Fibroblast of lung (primary cell): Measurements from ENCODE around the gene DNAAF2. TPM values are rescaled to one million over a fixed set of nuclear protein-coding genes. Genes with fewer than 3 reads are reported as not detected.

ENCODE experiments used
- DNase-seq, 2 donors: peaks; one replicate each; pipeline versions ENCODE4 v3.0.0 to v3.0.0-alpha.2; 2010; ENCODE audit warnings: low read depth in 2 of 2
- H2AFZ ChIP-seq: 2 replicates; pipeline ENCODE4 v1.5.1; 2012; ENCODE audit warnings: low read length, control low read depth, inconsistent platforms
- H3K27ac ChIP-seq: 2 replicates; pipeline ENCODE4 v1.5.1; 2011; ENCODE audit warnings: low read length, control low read depth; ENCODE audit not compliant: insufficient read depth
- H3K27me3 ChIP-seq: 2 replicates; pipeline ENCODE4 v1.5.1; 2011; ENCODE audit warnings: mild to moderate bottlenecking, low read length; ENCODE audit not compliant: control insufficient read depth, insufficient read depth
- H3K36me3 ChIP-seq: 2 replicates; pipeline ENCODE4 v1.5.1; 2011; ENCODE audit warnings: low read length; ENCODE audit not compliant: control insufficient read depth, insufficient read depth
- H3K4me1 ChIP-seq: 2 replicates; pipeline ENCODE4 v1.5.1; 2011; ENCODE audit warnings: low read length; ENCODE audit not compliant: control insufficient read depth, insufficient read depth; ENCODE audit errors: extremely low read depth
- H3K4me2 ChIP-seq: 2 replicates; pipeline ENCODE4 v1.5.1; 2011; ENCODE audit warnings: low read length, control low read depth; ENCODE audit not compliant: insufficient read depth; ENCODE audit errors: extremely low read depth
- H3K4me3 ChIP-seq, 4 experiments: fragments of 200-600 bp in 1 of 4; sonication (generic) in 1 of 4; replicated peaks in 1 of 4; 2 replicates each; pipeline ENCODE4 v1.5.1; 2011 to 2016; ENCODE audit warnings: low read length in 4 of 4, low read depth in 3 of 4, mild to moderate bottlenecking in 3 of 4, control low read depth in 2 of 4, inconsistent platforms in 1 of 4, mixed read lengths in 1 of 4; ENCODE audit not compliant: insufficient read depth in 1 of 4; ENCODE audit errors: control extremely low read depth in 1 of 4
- H3K79me2 ChIP-seq: 2 replicates; pipeline ENCODE4 v1.5.1; 2012; ENCODE audit warnings: mild to moderate bottlenecking, low read length, inconsistent platforms; ENCODE audit not compliant: control insufficient read depth, insufficient read depth
- H3K9ac ChIP-seq: 2 replicates; pipeline ENCODE4 v1.5.1; 2011; ENCODE audit warnings: mild to moderate bottlenecking, low read length, control low read depth; ENCODE audit not compliant: insufficient read depth
- H3K9me3 ChIP-seq: 2 replicates; pipeline ENCODE4 v1.5.1; 2012; ENCODE audit warnings: low read depth, low read length; ENCODE audit not compliant: control insufficient read depth, insufficient read depth
- H4K20me1 ChIP-seq: 2 replicates; pipeline ENCODE4 v1.5.1; 2011; ENCODE audit warnings: low read length; ENCODE audit not compliant: control insufficient read depth, insufficient read depth; ENCODE audit errors: extremely low read depth
- EZH2 ChIP-seq: IDR thresholded peaks from 2 replicates; pipeline ENCODE4 v1.5.1; 2012; ENCODE audit warnings: low read length, control low read depth, mild to moderate bottlenecking; ENCODE audit errors: missing control alignments
- polyA plus RNA-seq, 2 donors: library from polyadenylated mRNA; depleted of rRNA in 1 of 2; stranded (reverse) in 1 of 2; unstranded in 1 of 2; fragments of >200 nt; gene quantifications; 2 replicates each; pipeline ENCODE4 v1.2.1, GENCODE V29; 2011 to 2012; ENCODE audit warnings: missing spikeins in 1 of 2
- total RNA-seq: library from RNA; depleted of rRNA; stranded (reverse); fragments of >200 nt; gene quantifications from 2 replicates; pipeline ENCODE4 v1.2.1, GENCODE V29; 2014
- TF ChIP-seq, protein P1 (sequence below), 2 donors: IDR thresholded peaks in 1 of 2; conservative IDR thresholded peaks in 1 of 2; 1 replicate in 1 of 2; 2 replicates in 1 of 2; pipeline ENCODE4 v1.5.1; 2011 to 2012; ENCODE audit warnings: low read length in 2 of 2, control low read depth in 1 of 2, inconsistent platforms in 1 of 2, low read depth in 1 of 2, mild to moderate bottlenecking in 1 of 2

DNAAF2 gene
- total and polyA plus RNA-seq, 2 donors (not counting 1 experiment from before 2014, with no cell fraction given), result 6.5 to 9.1 TPM

DNA sequence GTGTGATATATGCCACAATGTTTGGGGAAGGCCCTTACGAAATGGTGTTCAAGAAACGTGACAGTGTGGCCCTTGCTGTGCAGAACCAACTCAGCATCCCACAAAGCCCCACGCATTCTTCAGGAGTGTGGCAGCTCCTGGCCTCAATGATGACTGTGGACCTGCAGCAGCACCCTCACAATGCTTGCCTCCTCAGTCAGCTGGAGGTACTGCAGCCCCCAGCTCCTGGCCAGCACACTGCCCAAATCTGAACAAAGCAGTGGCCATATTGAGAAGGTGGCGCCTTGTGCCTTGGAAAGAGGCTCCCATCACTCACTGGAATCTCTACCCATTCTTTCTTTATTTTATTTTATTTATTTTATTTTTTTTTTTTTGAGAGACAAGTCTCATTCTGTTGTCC is 42.6 kb upstream of the DNAAF2 start:
- H3K4me3 ChIP-seq, result no peak overlapping the region
- no peak overlapping the region for H3K4me2 ChIP-seq
- no peaks in the 10 kb centered on the region for H3K4me1 ChIP-seq
- H3K79me2 ChIP-seq, result no peaks in the 10 kb centered on the region
- H3K9ac ChIP-seq, result no peak overlapping the region
- H3K36me3 ChIP-seq, result no peaks in the 10 kb centered on the region
- H2AFZ ChIP-seq, result no peak overlapping the region
- H3K9me3 ChIP-seq, result no peaks in the 10 kb centered on the region
- TF ChIP-seq EZH2, result no peak
- TF ChIP-seq, protein P1, sequence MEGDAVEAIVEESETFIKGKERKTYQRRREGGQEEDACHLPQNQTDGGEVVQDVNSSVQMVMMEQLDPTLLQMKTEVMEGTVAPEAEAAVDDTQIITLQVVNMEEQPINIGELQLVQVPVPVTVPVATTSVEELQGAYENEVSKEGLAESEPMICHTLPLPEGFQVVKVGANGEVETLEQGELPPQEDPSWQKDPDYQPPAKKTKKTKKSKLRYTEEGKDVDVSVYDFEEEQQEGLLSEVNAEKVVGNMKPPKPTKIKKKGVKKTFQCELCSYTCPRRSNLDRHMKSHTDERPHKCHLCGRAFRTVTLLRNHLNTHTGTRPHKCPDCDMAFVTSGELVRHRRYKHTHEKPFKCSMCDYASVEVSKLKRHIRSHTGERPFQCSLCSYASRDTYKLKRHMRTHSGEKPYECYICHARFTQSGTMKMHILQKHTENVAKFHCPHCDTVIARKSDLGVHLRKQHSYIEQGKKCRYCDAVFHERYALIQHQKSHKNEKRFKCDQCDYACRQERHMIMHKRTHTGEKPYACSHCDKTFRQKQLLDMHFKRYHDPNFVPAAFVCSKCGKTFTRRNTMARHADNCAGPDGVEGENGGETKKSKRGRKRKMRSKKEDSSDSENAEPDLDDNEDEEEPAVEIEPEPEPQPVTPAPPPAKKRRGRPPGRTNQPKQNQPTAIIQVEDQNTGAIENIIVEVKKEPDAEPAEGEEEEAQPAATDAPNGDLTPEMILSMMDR (conservative IDR thresholded peaks at IDR 0.05 in 1 of 2, IDR thresholded peaks at IDR 0.05 in 1 of 2; ENCODE audit: low read depth in 1 of 2, low read length in 2 of 2), result peak in 1 of 2 donors; percentile 18
- H3K27me3 ChIP-seq, result no peaks in the 10 kb centered on the region
- DNase-seq, result no peak
- no peak overlapping the region for H3K27ac ChIP-seq
- no peaks in the 10 kb centered on the region for H4K20me1 ChIP-seq

DNA sequence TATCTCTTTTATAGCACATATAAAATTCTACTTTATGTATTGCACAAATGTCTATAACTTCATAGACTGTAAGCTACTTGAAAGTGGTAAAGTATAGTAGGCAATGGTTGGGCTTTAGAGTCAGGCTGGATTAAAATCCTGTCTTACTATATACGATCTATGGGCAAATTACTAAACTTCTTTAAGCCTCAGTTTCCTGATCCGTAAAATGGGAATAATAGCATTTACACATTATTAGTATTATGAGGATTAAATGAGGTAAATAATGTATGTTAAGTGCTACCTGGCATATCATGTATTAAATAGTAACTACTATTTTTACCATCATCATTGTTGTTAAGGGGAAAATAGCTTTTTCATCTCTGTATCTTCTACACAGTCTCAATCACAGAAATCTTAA is 38.5 kb upstream of the DNAAF2 start:
- Histone ChIP-seq H4K20me1 (no peaks in the 10 kb centered on the region), H3K79me2 (no peaks in the 10 kb centered on the region), H3K27ac (no peak overlapping the region), H3K9ac (no peak overlapping the region), H3K36me3 (no peaks in the 10 kb centered on the region), H3K9me3 (no peaks in the 10 kb centered on the region), H3K4me2 (no peak overlapping the region), H3K4me1 (no peaks in the 10 kb centered on the region), H3K4me3 (no peak overlapping the region), H3K27me3 (no peaks in the 10 kb centered on the region), H2AFZ (no peak overlapping the region)
- TF ChIP-seq EZH2, result no peak
- TF ChIP-seq, protein P1 (conservative IDR thresholded peaks at IDR 0.05 in 1 of 2, IDR thresholded peaks at IDR 0.05 in 1 of 2; ENCODE audit: low read depth in 1 of 2, low read length in 2 of 2), result no peak
- DNase-seq, result no peak

DNA sequence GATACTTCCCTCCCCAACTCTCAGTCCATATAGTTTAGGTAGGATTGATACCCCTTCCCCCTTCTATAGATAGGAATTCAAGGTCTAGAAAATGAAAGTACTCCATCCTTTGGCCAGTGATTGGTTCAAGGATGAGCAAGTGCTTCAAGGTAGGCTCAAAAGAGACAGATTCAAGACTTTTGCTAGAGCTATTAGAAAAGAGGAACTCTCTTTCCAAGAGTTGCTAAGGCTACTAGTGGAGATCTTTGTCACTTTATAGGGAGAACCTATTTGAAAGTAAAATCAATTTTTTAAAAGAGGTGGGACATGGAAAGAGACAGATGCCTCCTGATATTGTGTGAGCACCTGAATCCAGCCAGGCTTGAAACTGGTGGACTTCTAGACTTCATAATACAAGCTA is 35.4 kb upstream of the DNAAF2 start:
- Histone ChIP-seq H3K9ac (no peak overlapping the region), H3K27me3 (no peaks in the 10 kb centered on the region), H3K27ac (no peak overlapping the region), H2AFZ (no peak overlapping the region), H3K4me3 (no peak overlapping the region), H3K4me2 (no peak overlapping the region), H3K79me2 (no peaks in the 10 kb centered on the region), H3K36me3 (no peaks in the 10 kb centered on the region), H3K9me3 (no peaks in the 10 kb centered on the region), H3K4me1 (no peaks in the 10 kb centered on the region), H4K20me1 (no peaks in the 10 kb centered on the region)
- no peak for DNase-seq
- no peak for TF ChIP-seq EZH2
- TF ChIP-seq, protein P1 (conservative IDR thresholded peaks at IDR 0.05 in 1 of 2, IDR thresholded peaks at IDR 0.05 in 1 of 2; ENCODE audit: low read depth in 1 of 2, low read length in 2 of 2), result no peak
